ENCODE results near the gene URAD. TPM values are rescaled to one million over a fixed set of nuclear protein-coding genes. Genes with fewer than 3 reads are reported as not detected.

URAD gene
- total RNA-seq, 2 donors from 2014 or later, result not detected

DNA sequence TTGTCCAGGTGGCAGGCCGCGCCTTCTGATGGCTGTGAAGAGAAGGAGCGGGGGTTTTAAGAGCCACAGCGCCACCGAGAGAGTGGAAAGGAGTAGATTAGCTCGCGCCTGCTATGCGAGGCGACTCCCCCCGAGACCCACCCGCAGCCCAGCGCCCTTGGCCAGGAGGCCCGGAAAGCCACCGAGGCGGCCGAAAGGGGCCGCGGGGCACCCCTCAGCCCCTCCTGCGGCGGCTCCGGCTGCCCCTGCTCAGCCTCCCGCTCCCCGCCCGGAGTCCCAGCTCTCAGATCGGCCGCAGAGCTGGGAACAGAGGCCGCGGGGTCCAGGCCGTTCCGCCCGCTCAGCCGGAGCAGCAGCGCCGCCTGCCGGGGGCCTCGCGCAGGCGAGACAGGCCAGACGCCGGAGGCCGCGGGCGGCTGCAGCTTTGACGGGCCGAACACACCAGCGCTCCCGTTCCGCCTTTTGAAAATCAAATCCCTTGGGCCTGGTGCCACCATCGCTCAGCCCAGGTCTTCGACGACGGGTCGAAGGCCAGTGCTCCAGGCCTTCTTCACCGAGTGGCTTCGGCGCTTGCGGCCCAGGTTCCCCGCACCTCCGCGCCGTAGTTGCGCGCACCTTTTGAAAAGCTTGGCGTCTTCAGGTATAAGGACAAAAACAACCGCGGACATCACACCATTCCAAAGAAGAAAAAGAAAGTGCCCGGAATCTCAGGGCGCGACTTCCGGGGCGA is 34.7 kb downstream of the URAD start:
- no peaks in the 10 kb centered on the region for H3K9me3 ChIP-seq (ENCODE audit: control insufficient read depth, low read length, poor library complexity, severe bottlenecking)
- ATAC-seq (peak; percentile 86), DNase-seq (peak; percentile 32 to 52 (median 50))
- Mint-ChIP-seq H3K27ac (no peak overlapping the region), H3K4me3 (peak overlapping the region; percentile 84), H3K36me3 (ENCODE audit: low read depth) (peaks cover 3% of the 10 kb centered on the region), H3K27me3 (peaks cover 57% of the 10 kb centered on the region), H3K4me1 (peaks cover 10% of the 10 kb centered on the region)

DNA sequence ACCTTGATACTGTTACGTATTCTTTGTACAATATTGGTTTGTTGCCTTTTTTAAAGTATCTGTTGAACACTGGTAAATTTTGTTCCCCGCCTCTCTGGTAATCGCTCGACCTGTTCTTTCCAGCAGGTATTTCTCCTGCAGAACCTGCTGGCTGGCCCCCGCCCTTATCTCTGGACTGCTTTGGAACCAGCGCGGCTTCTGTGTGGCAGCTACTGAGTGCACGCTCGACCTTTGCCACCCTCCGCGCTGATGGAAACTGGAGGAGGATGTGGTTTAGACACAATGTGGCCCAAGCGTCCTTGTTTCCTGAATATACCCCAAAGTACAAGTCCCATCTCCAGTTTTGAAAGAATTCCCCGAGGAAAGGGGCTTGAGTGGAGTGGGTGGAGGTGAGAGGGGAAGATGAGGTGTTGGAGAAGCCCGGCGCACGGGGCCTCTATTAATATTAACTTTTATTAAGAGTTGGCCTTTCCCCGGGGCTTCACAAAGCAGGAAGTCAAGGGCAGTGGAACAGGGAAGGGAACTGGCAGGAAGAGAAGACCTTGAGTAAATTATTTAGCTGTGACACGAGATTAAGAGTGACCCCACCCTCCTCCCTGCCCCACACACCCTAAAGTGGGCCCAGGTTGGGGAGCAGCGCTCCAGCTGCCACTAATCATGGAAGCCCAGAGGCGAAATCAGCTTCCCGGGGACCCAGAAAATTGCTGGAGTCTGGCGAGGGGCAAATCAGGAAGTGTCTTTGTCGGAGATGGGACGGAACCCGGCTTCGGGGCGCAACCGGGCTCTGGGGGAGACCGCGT is 35.4 kb downstream of the URAD start:
- ATAC-seq (no peak), DNase-seq (no peak)
- Mint-ChIP-seq H3K27me3 (peaks cover 53% of the 10 kb centered on the region), H3K27ac (no peak overlapping the region), H3K4me3 (peak overlapping the region; percentile 83), H3K36me3 (ENCODE audit: low read depth) (peaks cover 3% of the 10 kb centered on the region), H3K4me1 (peaks cover 10% of the 10 kb centered on the region)
- H3K9me3 ChIP-seq (ENCODE audit: control insufficient read depth, low read length, poor library complexity, severe bottlenecking), result no peaks in the 10 kb centered on the region

DNA sequence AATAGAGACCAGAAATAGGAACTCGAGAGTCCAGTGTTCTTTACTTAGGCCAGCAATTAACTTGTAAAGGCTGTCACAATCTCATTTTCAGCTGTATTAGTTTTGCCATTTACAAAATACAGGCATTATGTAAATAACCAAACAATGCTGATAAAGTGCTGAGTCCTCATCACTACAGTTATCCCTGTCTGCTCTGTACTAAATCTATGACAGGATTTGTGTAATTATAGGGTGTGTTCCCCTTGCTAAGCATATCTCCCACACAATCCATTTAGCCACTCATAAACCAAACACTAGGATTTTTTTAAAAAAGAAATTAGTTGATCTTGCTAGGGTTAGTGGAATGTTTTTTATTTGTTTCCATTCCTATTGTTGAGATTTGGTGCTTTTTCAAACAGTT is 45.5 kb downstream of the URAD start:
- Mint-ChIP-seq H3K4me3 (no peak overlapping the region), H3K27ac (no peak overlapping the region), H3K27me3 (peaks cover 37% of the 10 kb centered on the region), H3K4me1 (no peaks in the 10 kb centered on the region), H3K36me3 (ENCODE audit: low read depth) (peaks cover 3% of the 10 kb centered on the region)
- DNase-seq, result no peak
- ATAC-seq, result no peak
- H3K9me3 ChIP-seq (ENCODE audit: control insufficient read depth, low read length, poor library complexity, severe bottlenecking), result no peaks in the 10 kb centered on the region

GRCh38 chr13:27933580-27934328 is 54.7 kb downstream of the URAD start:
- H3K9me3 ChIP-seq (ENCODE audit: control insufficient read depth, low read length, poor library complexity, severe bottlenecking), result no peaks in the 10 kb centered on the region
- DNase-seq, result no peak
- Mint-ChIP-seq H3K36me3 (ENCODE audit: low read depth) (no peaks in the 10 kb centered on the region), H3K27ac (no peak overlapping the region), H3K27me3 (peaks cover 46% of the 10 kb centered on the region), H3K4me3 (no peak overlapping the region), H3K4me1 (no peaks in the 10 kb centered on the region)
- no peak for ATAC-seq

- DNase-seq (no peak), ATAC-seq (no peak)
- Mint-ChIP-seq H3K4me1 (peaks cover under 1% of the 10 kb centered on the region), H3K27me3 (peaks cover 53% of the 10 kb centered on the region), H3K27ac (no peak overlapping the region), H3K36me3 (ENCODE audit: low read depth) (peaks cover under 1% of the 10 kb centered on the region), H3K4me3 (no peak overlapping the region)
- no peaks in the 10 kb centered on the region for H3K9me3 ChIP-seq (ENCODE audit: control insufficient read depth, low read length, poor library complexity, severe bottlenecking)
Observed at GRCh38 chr13:27933118-27933517, 55.4 kb downstream of the URAD start.

DNA sequence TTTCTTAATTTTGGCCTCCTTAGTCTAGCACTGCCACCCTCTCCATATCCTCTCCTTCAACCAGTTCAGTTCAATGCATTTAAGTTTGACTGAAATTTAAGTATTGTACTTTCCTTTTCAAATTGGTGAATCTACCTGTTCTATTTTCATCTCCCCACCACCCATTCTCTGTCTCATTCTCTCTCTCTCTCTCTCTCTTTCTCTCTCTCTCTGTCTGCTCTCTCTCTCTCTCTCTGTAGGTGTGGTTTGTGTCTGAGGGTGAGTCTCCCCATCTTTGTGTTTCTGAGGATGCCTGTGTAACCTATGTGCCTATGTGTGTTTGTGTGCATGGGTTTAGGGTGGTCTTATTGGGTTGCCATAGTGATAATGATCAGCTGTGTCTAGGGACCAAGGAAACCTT is 58.6 kb downstream of the URAD start:
- DNase-seq (no peak), ATAC-seq (no peak)
- Mint-ChIP-seq H3K27ac (no peak overlapping the region), H3K27me3 (peaks cover 82% of the 10 kb centered on the region), H3K4me3 (no peak overlapping the region), H3K36me3 (ENCODE audit: low read depth) (peaks cover 5% of the 10 kb centered on the region), H3K4me1 (peaks cover 19% of the 10 kb centered on the region)
- H3K9me3 ChIP-seq (ENCODE audit: control insufficient read depth, low read length, poor library complexity, severe bottlenecking), result no peaks in the 10 kb centered on the region

DNA sequence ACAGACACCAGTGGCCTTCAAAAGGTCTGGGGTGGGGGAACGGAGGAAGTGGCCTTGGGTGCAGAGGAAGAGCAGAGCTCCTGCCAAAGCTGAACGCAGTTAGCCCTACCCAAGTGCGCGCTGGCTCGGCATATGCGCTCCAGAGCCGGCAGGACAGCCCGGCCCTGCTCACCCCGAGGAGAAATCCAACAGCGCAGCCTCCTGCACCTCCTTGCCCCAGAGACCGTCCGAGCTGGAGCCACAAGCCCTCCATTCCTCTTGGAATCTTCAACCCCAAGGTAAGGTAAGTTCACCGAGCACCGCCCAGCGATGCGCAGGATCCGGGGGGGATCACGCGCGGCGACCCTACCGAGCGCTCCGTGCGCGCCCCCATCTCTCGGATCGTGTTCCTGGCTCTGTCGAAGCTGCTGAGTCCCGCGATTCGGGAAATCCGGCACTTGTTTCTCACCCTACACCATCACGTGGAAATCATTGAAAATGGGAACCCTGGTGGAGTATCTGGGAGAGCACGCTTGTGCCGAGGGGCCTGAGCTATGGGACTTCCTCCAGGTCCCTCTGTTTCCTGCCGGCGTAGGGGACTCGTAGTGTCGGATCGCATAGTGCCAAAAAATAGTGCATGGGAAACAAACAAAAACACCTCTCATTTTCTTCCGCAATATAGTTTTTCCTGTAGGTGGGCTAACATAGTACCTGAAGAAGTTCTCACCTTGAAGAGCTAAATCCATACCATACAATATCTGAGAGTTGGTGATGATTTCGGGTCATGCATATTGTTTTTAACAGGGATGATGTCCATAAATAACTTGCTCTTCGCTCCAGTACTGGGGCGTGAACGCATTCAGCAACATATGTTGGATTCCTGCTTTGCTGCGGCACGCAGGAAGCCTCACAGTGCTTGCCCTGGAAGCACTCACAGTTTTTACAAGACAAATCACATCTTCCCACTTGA is 59.4 kb downstream of the URAD start:
- Mint-ChIP-seq H3K27me3 (peaks cover 86% of the 10 kb centered on the region), H3K36me3 (ENCODE audit: low read depth) (peaks cover 5% of the 10 kb centered on the region), H3K4me3 (no peak overlapping the region), H3K27ac (no peak overlapping the region), H3K4me1 (peaks cover 19% of the 10 kb centered on the region)
- no peaks in the 10 kb centered on the region for H3K9me3 ChIP-seq (ENCODE audit: control insufficient read depth, low read length, poor library complexity, severe bottlenecking)
- no peak for DNase-seq
- no peak for ATAC-seq

GRCh38 chr13:27928353-27928804 is 60.1 kb downstream of the URAD start:
- H3K4me3 Mint-ChIP-seq, result no peak overlapping the region
- DNase-seq (no peak), ATAC-seq (no peak)
- peaks cover 22% of the 10 kb centered on the region for H3K4me1 Mint-ChIP-seq
- H3K9me3 ChIP-seq (ENCODE audit: control insufficient read depth, low read length, poor library complexity, severe bottlenecking), result no peaks in the 10 kb centered on the region
- peaks cover 87% of the 10 kb centered on the region for H3K27me3 Mint-ChIP-seq
- peaks cover 5% of the 10 kb centered on the region for H3K36me3 Mint-ChIP-seq (ENCODE audit: low read depth)
- no peak overlapping the region for H3K27ac Mint-ChIP-seq

Other genes with a start within 250 kb of the URAD start
- not detected for gene GSX1, start 196.2 kb downstream of the URAD start, total RNA-seq
- not detected for gene PDX1, start 68.7 kb downstream of the URAD start, total RNA-seq
- gene CDX2, start 19.4 kb downstream of the URAD start, total RNA-seq, result not detected
- gene FLT3, start 111.9 kb upstream of the URAD start, total RNA-seq, result under 1 TPM; 0.22 to 0.70 TPM
- gene PAN3, start 149.9 kb upstream of the URAD start, total RNA-seq, result 10 to 100 TPM; 67.2 to 70.2 TPM